SK-N-SH (cell line): ENCODE measurements around the gene ARHGAP8. TPM values are rescaled to one million over a fixed set of nuclear protein-coding genes. Genes with fewer than 3 reads are reported as not detected.
"Not testable (repeated sequence)": the region's sequence is repeated elsewhere in the genome, so short reads cannot be mapped to it uniquely, and the experiment has no call there.

Source experiments
- CTCF ChIA-PET: fragments of 300-600, 350-600 bp; formaldehyde crosslinking; extraction: SDS; loops from one replicate; lab custom pipeline; 2021; lab: Yijun Ruan, JAX
- POLR2A ChIA-PET: fragments of 350-600 bp; sonication (Branson Sonifier 250); formaldehyde crosslinking; extraction: SDS; loops from one replicate; lab custom pipeline; 2020; ENCODE audit warnings: antibody characterized with exemption, inconsistent platforms; lab: Yijun Ruan, JAX
- DNase-seq: peaks from one replicate; pipeline ENCODE4 v3.0.0; 2012
- H2AFZ ChIP-seq: fragments of 200-600 bp; sonication (generic); 2 replicates; pipeline ENCODE4 v1.8.1; 2016; ENCODE audit warnings: antibody characterized with exemption, mild to moderate bottlenecking, low read depth
- H3F3A ChIP-seq: fragments of 200-600 bp; sonication (generic); replicated peaks from 2 replicates; pipeline ENCODE3; 2016; ENCODE audit warnings: antibody characterized with exemption, mild to moderate bottlenecking; ENCODE audit not compliant: insufficient read depth
- H3K27ac ChIP-seq, 2 experiments: fragments of 200-500 bp in 1 of 2; fragments of 200-600 bp in 1 of 2; sonication (Bioruptor generic) in 1 of 2; sonication (generic), shearing (Covaris generic) in 1 of 2; 2 replicates each; pipeline versions ENCODE4 v1.5.1 to v1.6.1; 2014 to 2016; ENCODE audit warnings: low read depth in 2 of 2, inconsistent platforms in 1 of 2, low read length in 1 of 2, mild to moderate bottlenecking in 1 of 2, mixed read lengths in 1 of 2
- H3K27me3 ChIP-seq: fragments of 200-600 bp; sonication (generic), shearing (Covaris generic); 2 replicates; pipeline ENCODE4 v1.6.1; 2016; ENCODE audit warnings: mixed run types; ENCODE audit not compliant: insufficient read depth
- H3K36me3 ChIP-seq, 2 experiments: fragments of 200-500 bp in 1 of 2; fragments of 200-600 bp in 1 of 2; sonication (Bioruptor generic) in 1 of 2; sonication (generic) in 1 of 2; replicated peaks in 1 of 2; 2 replicates each; pipeline versions ENCODE3 to v1.5.1; 2014 to 2016; ENCODE audit warnings: low read length in 1 of 2, mild to moderate bottlenecking in 1 of 2; ENCODE audit not compliant: insufficient read depth in 2 of 2, control insufficient read depth in 1 of 2
- H3K4me1 ChIP-seq, 2 experiments: fragments of 200-500 bp in 1 of 2; fragments of 200-600 bp in 1 of 2; sonication (Bioruptor generic) in 1 of 2; sonication (generic), shearing (Covaris generic) in 1 of 2; 2 replicates each; pipeline versions ENCODE4 v1.5.1 to v1.6.1; 2014 to 2016; ENCODE audit warnings: low read depth in 1 of 2, low read length in 1 of 2, mixed run types in 1 of 2; ENCODE audit not compliant: insufficient read depth in 2 of 2, control insufficient read depth in 1 of 2
- H3K4me2 ChIP-seq: fragments of 200-600 bp; sonication (generic), shearing (Covaris generic); 2 replicates; pipeline ENCODE4 v1.6.1; 2017; ENCODE audit warnings: mixed run types
- H3K4me3 ChIP-seq, 2 experiments: fragments of 200-500 bp in 1 of 2; fragments of 200-600 bp in 1 of 2; sonication (Bioruptor generic) in 1 of 2; sonication (generic), shearing (Covaris generic) in 1 of 2; 2 replicates each; pipeline versions ENCODE4 v1.5.1 to v1.8.1; 2014 to 2016; ENCODE audit warnings: low read depth in 2 of 2, inconsistent platforms in 1 of 2, low read length in 1 of 2, mild to moderate bottlenecking in 1 of 2, mixed read lengths in 1 of 2, moderate library complexity in 1 of 2
- H3K79me2 ChIP-seq: fragments of 200-600 bp; sonication (generic); 2 replicates; pipeline ENCODE4 v1.8.1; 2017; ENCODE audit warnings: mild to moderate bottlenecking; ENCODE audit not compliant: insufficient read depth
- H3K9ac ChIP-seq: fragments of 200-600 bp; sonication (generic); 2 replicates; pipeline ENCODE4 v1.6.1; 2017; ENCODE audit warnings: mixed run types
- H3K9me2 ChIP-seq: fragments of 200-600 bp; sonication (generic); 2 replicates; pipeline ENCODE4 v1.6.1; 2017; ENCODE audit warnings: mixed run types
- H3K9me3 ChIP-seq: fragments of 200-600 bp; sonication (generic); 2 replicates; pipeline ENCODE4 v1.6.1; 2017; ENCODE audit warnings: mixed run types, mild to moderate bottlenecking, moderate library complexity
- H4K20me1 ChIP-seq: fragments of 200-600 bp; sonication (generic); 2 replicates; pipeline ENCODE4 v1.6.1; 2017; ENCODE audit warnings: mild to moderate bottlenecking, mixed run types; ENCODE audit not compliant: insufficient read depth
- MEF2A ChIP-seq: IDR thresholded peaks from 2 replicates; pipeline ENCODE4 v1.4.0; 2012; ENCODE audit warnings: low read depth, borderline replicate concordance
- MXI1 ChIP-seq: IDR thresholded peaks from 2 replicates; pipeline ENCODE4 v1.6.1; 2012; ENCODE audit warnings: mild to moderate bottlenecking, low read depth, low read length, improper control_type of control experiment
- RAD21 ChIP-seq: IDR thresholded peaks from 2 replicates; pipeline ENCODE4 v1.6.1; 2012; ENCODE audit warnings: mild to moderate bottlenecking, low read length
- RCOR1 ChIP-seq: fragments of 150-350 bp; IDR thresholded peaks from 2 replicates; pipeline ENCODE4 v1.6.1; 2017; ENCODE audit warnings: antibody characterized with exemption, low read length
- SIN3A ChIP-seq: IDR thresholded peaks from 2 replicates; pipeline ENCODE4 v1.6.1; 2012; ENCODE audit warnings: low read depth, mild to moderate bottlenecking, low read length, moderate library complexity, borderline replicate concordance
- SMC3 ChIP-seq: IDR thresholded peaks from 2 replicates; pipeline ENCODE4 v1.6.1; 2012; ENCODE audit warnings: low read depth, low read length, improper control_type of control experiment
- WGBS: methylation state at CpG from one replicate; pipeline ENCODE4 v1.1.6; 2017; ENCODE audit warnings: low lambda C conversion rate; 5-methylcytosine and 5-hydroxymethylcytosine counted together
- polyA plus RNA-seq, 3 experiments: library from polyadenylated mRNA; depleted of rRNA; stranded (reverse); fragments of >200 nt; gene quantifications; 2 replicates each; pipeline ENCODE4 v1.2.3, GENCODE V29; 2012
- TF ChIP-seq, protein P1 (sequence below): IDR thresholded peaks from 2 replicates; pipeline ENCODE4 v1.6.1; 2012; ENCODE audit warnings: mild to moderate bottlenecking, low read depth, low read length, moderate library complexity
- TF ChIP-seq, protein P2 (sequence below): fragments of 200-600 bp; sonication (generic); IDR thresholded peaks from 2 replicates; pipeline ENCODE4 v1.6.1; 2017; ENCODE audit warnings: antibody characterized with exemption, mild to moderate bottlenecking, moderate library complexity
- TF ChIP-seq, protein P3 (sequence below): IDR thresholded peaks from 2 replicates; pipeline ENCODE4; 2012
- TF ChIP-seq, protein P4 (sequence below): IDR thresholded peaks from 2 replicates; pipeline ENCODE4 v1.4.0; 2012; ENCODE audit warnings: low read depth

The ARHGAP8 gene
- polyA plus RNA-seq, 1 of the 3 experiments (the other 2 are of a cell fraction), result 0.08 TPM

DNA sequence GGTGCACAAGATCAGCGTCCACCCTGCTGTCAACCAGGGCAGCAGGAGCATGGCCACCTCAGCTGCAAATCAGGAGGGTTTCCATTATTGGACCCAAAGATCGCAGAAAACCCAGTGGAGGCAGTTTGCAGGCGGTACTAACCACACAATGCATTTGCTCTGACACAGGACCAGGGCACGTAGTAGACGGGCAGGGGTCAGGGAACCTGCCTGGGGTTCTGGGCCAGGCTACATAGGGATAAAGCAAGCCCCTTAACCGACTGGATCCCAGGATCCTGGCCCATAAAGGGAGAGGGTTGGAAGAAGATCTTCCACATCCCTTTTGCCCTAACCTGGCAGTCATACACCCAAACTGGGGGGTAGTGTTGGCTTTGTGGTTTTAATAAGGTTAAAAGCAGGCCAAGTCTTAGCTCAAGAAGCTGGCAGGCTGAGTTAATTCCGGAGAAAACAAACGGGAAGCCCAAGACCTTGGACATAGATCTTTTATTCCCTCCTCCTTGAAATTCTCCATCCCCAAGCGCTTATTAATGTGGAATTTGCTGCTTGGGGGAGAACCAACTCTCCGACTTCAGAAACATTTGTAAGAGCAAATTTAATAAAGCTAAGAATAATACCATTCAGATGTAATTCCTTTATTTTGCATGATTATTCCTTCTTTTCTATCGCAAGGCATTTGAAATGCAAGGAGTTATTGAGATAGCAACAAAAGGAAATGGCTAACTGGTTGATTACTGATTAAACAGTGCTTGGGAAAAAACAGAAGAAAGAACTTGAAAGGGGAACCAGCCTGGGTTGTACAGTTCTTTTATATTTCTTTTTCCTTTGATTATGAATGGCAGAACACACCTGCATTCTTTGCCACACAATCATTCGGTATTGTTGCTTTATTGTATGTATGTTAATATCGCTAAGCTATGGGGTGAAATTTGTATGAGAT lies 6.3 kb upstream of the ARHGAP8 start:
- Histone ChIP-seq H3K27me3 (no peaks in the 10 kb centered on the region; the same call in none of the 2 replicates), H3K79me2 (no peaks in the 10 kb centered on the region), H3K4me3 (no peak overlapping the region), H4K20me1 (no peaks in the 10 kb centered on the region), H3K4me2 (no peak overlapping the region), H3K4me1 (peaks cover 0 to 17% of the 10 kb centered on the region in 2 experiments; a peak in 1 of 4 replicates), H2AFZ (no peak overlapping the region), H3K27ac (no peak overlapping the region), H3K9me2 (no peaks in the 10 kb centered on the region), H3K9ac (no peak overlapping the region), H3K9me3 (no peaks in the 10 kb centered on the region), H3F3A (no peaks in the 10 kb centered on the region), H3K36me3 (no peaks in the 10 kb centered on the region)
- 64% methylated on average over 9 of the region's 13 CpGs for WGBS
- ChIA-PET POLR2A (no interaction called here), CTCF (interaction anchor here (0.7 to 1.1 kb wide), 2 partner anchors 10 to 49 kb away, joined by 3 read pairs; no protein-coding TSS in a partner anchor)
- no peak for DNase-seq
- TF ChIP-seq, protein P1, sequence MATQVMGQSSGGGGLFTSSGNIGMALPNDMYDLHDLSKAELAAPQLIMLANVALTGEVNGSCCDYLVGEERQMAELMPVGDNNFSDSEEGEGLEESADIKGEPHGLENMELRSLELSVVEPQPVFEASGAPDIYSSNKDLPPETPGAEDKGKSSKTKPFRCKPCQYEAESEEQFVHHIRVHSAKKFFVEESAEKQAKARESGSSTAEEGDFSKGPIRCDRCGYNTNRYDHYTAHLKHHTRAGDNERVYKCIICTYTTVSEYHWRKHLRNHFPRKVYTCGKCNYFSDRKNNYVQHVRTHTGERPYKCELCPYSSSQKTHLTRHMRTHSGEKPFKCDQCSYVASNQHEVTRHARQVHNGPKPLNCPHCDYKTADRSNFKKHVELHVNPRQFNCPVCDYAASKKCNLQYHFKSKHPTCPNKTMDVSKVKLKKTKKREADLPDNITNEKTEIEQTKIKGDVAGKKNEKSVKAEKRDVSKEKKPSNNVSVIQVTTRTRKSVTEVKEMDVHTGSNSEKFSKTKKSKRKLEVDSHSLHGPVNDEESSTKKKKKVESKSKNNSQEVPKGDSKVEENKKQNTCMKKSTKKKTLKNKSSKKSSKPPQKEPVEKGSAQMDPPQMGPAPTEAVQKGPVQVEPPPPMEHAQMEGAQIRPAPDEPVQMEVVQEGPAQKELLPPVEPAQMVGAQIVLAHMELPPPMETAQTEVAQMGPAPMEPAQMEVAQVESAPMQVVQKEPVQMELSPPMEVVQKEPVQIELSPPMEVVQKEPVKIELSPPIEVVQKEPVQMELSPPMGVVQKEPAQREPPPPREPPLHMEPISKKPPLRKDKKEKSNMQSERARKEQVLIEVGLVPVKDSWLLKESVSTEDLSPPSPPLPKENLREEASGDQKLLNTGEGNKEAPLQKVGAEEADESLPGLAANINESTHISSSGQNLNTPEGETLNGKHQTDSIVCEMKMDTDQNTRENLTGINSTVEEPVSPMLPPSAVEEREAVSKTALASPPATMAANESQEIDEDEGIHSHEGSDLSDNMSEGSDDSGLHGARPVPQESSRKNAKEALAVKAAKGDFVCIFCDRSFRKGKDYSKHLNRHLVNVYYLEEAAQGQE, result no peak
- no peak for TF ChIP-seq MXI1
- TF ChIP-seq MEF2A, result no peak

DNA sequence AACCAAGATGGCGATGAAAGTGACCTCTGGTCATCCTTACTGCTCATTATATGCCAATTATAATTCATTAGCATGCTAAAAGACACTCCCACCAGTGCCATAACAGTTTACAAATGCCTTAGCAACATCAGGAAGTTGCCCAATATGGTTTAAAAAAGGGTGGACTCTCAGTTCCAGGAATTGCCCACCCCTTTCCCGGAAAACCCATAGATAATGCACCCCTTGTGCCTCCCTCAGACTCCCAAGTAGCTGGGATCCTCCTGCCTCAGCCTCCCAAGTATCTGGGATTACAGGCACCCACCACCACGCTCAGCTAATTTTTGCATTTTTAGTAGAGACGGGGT lies 4.6 kb upstream of the ARHGAP8 start:
- H3K4me1 ChIP-seq, result peaks cover 0 to 15% of the 10 kb centered on the region in 2 experiments; a peak in 1 of 4 replicates
- H3K9ac ChIP-seq, H3K79me2 ChIP-seq, POLR2A ChIA-PET, H3K4me3 ChIP-seq, H3K4me2 ChIP-seq, H2AFZ ChIP-seq, H4K20me1 ChIP-seq, H3K9me3 ChIP-seq, H3K27me3 ChIP-seq, DNase-seq, H3K36me3 ChIP-seq, CTCF ChIA-PET, H3F3A ChIP-seq, H3K9me2 ChIP-seq, H3K27ac ChIP-seq: not testable (repeated sequence)
- 69% methylated on average over 4 of the region's 4 CpGs for WGBS

DNA sequence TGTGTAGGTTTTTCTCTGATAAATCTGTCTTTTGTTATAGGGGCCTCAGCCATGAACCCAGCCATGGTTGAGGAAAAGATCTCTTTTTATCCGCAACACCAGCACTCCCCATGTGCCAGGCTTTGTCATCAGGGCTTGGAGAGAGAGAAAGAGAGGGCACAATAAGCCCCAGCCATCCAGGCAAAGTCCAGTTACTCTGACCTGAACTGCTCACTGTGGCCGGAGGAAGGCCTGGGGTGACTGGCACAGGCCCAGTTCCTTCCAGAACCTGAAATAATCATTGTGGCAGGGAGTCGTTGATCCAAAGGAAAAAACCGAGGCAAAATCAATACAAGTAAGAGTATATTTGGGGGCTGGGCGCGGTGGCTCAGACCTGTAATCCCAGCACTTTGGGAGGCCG lies 3.9 kb upstream of the ARHGAP8 start:
- ChIA-PET CTCF (no interaction called here), POLR2A (no interaction called here)
- 82% methylated on average over 7 of the region's 7 CpGs for WGBS

More for the DNA sequence above, 3.9 kb upstream of the ARHGAP8 start:
- Histone ChIP-seq H3K4me1 (peaks cover 0 to 8% of the 10 kb centered on the region in 2 experiments; a peak in 1 of 4 replicates), H3K27me3 (no peaks in the 10 kb centered on the region; the same call in 1 of the 2 replicates), H3K79me2 (no peaks in the 10 kb centered on the region), H2AFZ (no peak overlapping the region), H3K4me2 (no peak overlapping the region), H3K9ac (no peak overlapping the region), H3K9me3 (no peaks in the 10 kb centered on the region), H3K27ac (no peak overlapping the region), H4K20me1 (no peaks in the 10 kb centered on the region), H3K4me3 (no peak overlapping the region), H3K36me3 (no peaks in the 10 kb centered on the region), H3K9me2 (no peaks in the 10 kb centered on the region), H3F3A (no peaks in the 10 kb centered on the region)
- TF ChIP-seq MEF2A, result no peak
- TF ChIP-seq RAD21, result no peak
- TF ChIP-seq, protein P2, sequence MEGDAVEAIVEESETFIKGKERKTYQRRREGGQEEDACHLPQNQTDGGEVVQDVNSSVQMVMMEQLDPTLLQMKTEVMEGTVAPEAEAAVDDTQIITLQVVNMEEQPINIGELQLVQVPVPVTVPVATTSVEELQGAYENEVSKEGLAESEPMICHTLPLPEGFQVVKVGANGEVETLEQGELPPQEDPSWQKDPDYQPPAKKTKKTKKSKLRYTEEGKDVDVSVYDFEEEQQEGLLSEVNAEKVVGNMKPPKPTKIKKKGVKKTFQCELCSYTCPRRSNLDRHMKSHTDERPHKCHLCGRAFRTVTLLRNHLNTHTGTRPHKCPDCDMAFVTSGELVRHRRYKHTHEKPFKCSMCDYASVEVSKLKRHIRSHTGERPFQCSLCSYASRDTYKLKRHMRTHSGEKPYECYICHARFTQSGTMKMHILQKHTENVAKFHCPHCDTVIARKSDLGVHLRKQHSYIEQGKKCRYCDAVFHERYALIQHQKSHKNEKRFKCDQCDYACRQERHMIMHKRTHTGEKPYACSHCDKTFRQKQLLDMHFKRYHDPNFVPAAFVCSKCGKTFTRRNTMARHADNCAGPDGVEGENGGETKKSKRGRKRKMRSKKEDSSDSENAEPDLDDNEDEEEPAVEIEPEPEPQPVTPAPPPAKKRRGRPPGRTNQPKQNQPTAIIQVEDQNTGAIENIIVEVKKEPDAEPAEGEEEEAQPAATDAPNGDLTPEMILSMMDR, result no peak
- no peak for TF ChIP-seq SIN3A
- no peak for TF ChIP-seq RCOR1
- TF ChIP-seq, protein P3, sequence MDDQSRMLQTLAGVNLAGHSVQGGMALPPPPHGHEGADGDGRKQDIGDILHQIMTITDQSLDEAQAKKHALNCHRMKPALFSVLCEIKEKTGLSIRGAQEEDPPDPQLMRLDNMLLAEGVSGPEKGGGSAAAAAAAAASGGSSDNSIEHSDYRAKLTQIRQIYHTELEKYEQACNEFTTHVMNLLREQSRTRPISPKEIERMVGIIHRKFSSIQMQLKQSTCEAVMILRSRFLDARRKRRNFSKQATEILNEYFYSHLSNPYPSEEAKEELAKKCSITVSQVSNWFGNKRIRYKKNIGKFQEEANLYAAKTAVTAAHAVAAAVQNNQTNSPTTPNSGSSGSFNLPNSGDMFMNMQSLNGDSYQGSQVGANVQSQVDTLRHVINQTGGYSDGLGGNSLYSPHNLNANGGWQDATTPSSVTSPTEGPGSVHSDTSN, result no peak
- TF ChIP-seq, protein P4, sequence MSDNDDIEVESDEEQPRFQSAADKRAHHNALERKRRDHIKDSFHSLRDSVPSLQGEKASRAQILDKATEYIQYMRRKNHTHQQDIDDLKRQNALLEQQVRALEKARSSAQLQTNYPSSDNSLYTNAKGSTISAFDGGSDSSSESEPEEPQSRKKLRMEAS, result no peak
- no peak for TF ChIP-seq SMC3
- DNase-seq, result no peak
